ENCODE results near the gene SIRPA.

SIRPA gene

DNA sequence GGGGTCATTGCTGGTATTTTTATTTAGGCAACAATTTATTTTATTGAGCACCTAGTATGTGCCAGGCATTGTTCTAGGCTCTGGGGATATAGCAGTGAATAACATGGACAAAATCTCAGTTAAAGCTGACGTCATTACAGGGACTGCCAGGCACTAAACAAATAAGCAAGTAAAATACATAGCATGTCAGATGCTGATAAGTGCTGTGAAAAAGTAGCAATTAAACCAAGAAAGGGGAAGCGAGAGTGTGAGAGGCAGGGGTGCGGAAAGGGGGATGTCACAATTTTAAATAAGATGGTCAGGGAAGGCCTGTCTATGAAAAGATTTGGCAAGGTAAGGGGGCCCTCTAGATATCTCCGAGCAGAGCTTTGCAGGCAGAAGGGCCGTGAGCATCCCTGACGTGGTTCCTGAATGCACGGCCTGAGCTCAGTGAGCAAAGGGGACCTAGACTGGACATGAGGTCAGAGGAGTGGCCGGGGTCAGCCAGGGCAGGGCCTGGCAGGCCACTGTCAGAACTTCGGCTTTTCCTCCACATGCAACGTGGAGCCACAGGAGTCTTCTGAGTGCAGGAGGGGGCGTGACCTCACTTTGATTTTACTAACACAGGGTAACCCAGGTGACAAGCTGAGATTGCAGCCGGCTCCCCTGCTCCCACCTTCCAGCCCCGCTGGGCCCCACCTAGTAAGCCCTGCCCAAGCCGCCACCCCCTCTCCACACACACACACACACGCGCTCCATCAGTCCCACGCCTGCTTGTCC lies 24.2 kb upstream of the SIRPA start:
- no peak for DNase-seq

DNA sequence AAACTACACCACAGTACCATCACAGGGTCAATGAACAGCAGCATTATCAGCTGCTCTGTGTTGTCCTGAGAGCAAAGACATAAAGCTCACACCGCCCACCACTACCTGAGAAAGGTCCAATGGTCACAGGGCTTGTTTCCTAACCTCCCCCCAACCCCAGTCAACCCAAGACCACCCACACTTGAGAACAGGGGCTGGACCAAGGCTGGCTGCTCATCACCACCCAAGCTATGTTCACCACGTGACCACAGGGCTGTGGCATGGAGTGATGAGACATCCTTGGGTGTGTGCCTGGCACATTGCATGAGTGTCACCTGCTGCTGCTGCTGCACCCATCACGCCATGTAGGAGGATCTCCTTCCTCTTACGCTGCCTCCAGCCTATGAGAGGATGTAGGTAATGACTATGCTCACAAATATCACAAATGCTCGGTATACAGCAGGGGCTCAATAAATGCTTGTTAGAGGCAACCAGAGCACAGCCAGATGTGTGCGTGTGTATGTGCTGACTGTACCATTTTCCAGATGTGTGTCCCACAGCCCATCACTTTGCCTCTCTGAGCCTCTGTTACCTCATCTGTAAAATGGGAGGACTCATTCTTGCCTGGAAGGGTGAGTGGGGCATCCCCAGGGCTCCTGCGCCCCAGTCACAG lies 23.3 kb upstream of the SIRPA start:
- no peak for DNase-seq

DNA sequence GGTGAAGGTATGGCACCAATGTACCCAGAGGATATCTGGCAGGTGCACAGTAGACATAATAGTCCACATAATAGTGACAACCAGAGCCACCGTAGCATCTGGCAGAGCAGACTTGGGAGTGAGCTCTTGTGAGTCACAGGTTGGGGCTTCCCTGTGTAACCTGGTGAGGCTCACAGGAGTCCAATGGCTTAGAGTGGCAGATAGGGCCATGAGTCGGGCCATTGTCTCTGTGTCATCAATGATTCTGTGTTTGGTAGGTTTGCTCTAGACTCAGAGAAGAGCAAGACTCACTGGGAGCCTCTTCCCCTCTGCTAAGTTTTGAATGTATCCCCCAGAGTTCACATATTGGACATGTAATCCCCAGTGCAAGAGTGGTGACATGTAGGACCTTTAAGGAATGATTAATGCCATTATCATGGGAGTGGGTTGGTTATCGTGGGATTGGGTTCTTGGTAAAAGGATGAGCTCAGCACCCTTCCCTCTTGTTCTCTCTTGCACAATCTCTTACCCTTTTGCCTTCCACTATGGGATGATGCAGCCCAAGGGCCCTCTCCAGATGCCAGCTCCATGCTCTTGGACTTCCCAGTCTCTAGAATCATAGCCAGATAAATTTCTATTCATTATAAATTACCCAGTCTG lies 22.6 kb upstream of the SIRPA start:
- DNase-seq, result no peak

DNA sequence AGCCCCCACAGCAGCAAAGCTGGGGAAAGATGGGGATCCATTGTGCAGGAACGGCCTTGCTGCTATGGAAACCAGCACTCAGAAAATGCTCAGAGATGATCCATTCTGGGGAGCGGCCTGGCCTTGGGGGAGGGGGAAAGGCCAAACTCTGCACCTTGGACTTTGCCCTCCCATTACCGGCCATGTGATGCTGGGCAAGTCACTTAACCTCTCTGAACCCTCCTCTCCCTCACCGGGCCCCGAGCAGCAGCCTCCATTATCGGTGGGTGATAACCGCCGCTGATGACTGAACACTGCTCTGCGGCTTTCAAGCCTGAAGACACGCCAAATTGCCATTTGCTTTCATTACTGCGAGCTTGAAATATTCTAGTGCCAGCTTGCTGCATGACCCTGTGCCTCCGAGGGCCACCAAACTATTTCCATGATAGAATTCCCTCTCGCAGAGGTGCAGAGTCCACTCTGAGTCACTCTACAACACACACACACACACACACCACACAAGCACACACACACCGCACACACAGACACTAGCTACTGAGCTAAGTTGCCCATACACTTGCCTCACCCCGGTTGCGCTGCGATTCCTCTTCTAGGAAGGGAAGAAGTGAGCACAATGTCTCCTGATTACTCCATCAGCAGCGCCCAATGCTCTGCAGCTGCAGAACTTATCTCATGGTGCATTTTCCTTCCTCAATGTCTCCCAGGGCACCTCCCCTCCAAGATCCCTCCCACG lies 20.6 kb upstream of the SIRPA start:
- no peak for DNase-seq

DNA sequence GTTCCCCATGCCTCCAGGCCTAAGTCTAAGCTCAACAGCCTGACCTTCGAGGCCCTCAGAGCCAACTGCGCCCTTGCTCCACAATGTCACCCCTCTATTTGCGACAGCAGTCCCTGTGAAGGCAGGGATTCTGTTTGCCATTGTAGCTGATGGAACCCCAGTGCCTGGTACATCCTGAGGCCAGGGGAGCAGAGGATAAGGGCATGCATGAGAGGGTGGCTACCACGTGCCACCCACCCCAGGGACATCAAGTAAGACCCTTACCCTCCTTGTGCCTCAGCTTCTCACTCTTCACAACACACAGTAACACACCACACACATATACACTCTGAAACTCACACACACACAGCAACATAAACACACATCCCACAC lies 20.0 kb upstream of the SIRPA start:
- DNase-seq, result no peak

DNA sequence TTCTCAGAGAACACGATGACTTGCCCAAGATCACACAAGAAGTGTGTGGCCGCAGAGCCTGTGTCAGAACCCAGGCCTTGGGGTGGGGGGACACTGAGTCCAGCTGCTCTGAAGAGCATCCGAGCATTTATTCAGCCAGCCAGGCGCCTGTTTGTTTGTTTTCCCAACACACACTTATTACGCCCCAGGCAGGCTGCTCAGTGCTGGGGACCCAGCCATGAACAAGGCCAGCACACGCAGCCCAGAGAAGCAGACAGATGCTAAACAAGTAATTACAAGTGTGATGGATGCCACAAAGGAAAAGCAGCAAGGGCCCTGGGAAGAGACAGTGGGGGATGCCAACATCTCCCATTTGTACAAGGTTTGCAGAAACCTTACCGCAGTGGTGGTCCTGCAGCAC lies 19.4 kb upstream of the SIRPA start:
- DNase-seq, result no peak

DNA sequence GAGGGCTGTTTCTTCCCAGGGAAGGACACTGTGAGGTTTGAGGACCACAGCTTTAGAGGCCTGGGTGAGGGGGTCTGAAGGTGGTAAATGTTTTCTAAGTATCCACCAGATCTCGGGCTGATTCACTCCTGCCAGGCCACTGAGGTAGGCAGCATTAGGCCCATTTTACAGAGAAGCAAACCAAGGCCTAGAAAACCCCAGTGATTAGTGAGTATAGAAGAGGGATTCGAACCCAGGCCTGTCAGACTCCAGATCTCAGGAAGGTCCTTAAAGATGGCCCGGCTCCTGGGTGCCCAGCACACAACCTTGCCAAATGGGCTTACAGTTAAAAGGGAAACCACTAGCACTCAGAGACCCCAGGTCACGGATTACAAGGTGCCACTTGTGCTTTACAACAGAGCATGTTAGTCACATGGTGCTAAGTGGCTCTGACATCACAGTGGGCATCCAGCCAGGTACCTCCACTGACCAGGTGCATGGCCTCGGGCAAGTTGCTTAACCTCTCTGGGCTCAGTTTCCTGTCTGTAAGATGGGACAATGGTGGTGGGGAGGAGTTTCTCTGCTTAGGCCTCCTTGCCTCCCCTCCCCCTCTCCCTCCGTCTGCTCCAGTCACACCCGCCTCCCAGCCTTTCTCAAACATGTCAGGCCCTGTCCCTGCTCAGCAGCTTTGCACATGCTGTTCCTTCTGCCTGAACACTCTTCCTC lies 18.8 kb upstream of the SIRPA start:
- DNase-seq, result no peak

DNA sequence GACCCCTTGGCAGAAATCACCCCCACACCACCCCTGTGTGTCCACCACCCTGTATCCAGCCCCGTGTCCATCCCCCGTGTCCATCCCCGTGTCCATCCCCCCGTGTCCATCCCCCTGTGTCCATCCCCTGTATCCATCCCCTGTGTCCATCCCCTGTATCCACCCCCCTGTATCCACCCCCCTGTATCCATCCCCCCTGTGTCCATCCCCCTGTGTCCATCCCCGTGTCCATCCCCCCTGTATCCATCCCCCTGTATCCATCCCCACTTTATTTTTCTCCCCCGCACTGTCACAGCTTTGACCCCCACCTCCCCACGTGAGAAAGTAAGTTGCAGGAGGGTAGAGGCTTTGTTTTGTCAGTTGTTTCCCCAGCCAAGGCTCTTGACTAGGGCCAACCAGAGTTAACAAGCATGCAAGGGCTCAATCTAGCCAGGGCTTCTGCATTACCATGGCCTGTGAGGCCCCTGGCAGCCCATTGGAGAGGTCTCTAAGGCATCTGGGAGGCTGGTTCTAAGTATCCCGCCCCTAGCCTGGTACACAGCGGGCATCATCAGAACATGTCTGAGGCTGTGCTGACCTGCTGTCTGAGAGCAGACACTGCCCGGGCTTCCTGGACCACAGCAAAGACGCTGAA lies 18.1 kb upstream of the SIRPA start:
- DNase-seq, result no peak

DNA sequence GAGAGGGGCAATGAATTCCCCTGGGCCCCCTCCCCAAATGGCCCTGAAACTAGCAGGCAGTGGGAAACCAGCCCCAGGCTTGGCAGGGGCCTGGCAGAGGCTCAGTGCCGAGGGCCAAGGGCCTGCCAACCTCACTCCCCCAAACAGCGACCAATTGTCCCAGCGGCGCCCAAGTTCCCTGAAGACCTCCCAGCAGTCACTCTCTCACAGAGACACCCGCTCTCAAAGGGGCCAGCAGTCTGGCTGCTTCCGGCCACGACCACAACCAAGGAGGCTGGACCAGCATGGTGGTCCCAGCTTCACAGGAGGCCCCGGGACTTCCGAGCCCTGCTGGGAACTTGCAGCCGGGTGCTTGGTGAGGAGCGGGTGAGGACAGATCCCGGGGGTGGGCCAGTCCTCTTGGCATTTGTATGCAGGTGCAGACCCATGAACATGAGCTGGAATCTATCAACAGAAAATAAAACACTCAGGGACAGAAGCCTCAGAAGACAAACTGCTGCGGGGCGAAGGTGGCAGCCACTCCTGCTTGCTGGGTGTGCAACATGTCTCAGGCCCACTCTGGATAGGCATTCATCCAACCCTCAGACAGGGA lies 17.5 kb upstream of the SIRPA start:
- no peak for DNase-seq

DNA sequence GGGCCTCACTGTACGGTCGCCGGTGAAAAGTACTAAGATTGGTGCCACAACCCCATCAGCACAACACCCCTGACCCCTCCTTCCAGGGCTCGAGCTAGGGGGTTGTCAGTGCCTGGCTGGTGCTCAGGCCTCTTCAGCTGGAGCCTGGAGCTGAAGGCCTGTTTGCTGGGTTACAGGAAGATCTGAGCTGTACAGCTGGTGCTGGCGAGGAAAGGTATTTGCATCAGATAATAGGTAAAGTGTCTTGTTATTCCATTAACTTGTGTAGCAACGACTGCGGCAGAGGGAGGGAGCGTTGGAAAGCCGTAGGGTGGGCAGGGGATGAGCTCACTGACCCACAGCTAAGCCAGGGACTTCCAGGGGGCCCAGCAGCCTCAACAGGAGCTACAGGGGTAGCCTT lies 15.8 kb upstream of the SIRPA start:
- no peak for DNase-seq

DNA sequence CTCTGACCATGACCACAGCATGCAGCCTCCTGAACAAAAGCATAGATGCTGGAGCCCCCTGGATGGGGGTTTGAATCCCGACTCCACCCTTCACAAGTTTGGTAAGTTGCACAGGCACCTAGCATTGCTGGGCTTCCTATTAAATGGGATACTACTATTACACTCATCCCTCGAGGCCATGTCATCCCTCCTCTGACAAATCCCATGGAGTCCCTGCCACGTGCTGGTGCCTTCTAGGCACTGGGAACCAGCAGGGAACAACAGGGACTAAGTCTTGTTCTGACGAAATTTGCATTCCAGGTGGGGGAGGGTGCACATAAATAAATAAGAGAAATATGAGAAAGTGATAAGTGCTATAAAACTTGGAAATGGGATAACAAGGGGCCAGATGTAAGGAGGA lies 15.3 kb upstream of the SIRPA start:
- DNase-seq, result no peak

DNA sequence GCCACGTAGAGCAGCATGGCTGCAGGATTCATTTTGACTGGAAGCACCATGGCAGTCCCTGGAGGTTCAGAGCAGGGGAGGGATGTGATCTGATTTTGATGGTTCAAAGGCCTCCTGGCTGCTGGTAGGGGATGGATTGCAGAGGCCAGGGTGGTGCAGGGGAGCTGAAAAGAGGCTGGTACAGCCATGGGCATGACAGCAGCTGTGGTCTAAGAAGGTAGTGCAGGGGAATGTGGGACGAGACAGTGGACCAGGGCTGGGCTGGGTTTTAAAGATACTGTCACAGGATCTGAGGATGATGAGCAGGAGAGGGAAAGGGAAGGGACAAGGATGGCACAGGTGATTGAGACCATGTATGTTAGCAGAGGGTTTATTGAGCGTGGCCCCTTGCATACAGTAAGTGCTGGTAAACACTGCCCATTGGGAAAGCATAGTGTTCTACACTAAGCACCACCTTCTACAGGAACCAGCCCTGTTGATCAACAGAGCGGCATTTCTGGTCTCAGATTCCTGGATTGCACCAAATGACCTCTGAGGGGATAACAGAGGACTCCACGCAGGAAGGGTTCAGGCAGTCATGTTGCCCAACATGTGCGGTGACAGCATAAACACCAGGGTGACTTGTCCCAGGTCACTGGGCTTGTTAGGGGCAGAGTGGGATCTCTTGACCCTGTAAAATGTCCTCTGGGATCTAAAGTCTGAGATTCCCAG lies 14.5 kb upstream of the SIRPA start:
- no peak for DNase-seq

DNA sequence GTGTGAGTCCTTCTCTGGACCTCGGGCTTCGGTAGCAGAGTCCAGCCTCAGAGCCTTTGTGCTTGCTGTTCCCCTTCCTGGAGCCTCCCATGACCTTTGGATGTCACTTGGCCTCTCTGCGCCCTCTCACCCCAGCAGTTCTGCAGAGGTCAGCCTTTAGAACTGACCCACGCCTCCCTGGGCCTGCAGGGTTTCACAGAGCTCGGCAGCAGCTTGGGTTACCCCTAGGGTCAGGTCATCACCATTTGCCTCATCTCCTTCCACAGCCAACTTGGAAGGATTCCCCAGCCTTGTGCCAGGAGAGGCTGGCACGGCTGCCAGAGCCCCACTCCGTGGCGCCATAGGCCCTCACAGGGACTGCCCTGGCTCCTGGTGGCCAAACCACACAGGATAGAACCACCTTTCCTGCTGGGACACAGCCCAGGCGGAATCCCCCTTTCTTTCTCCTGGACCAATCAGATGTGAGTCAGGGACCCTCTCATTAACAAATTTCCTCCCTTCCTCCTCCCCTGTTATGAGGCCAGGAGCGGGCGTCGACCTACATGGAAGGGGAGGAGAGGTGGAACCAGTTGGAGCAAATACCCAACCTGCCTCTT lies 13.9 kb upstream of the SIRPA start:
- no peak for DNase-seq

DNA sequence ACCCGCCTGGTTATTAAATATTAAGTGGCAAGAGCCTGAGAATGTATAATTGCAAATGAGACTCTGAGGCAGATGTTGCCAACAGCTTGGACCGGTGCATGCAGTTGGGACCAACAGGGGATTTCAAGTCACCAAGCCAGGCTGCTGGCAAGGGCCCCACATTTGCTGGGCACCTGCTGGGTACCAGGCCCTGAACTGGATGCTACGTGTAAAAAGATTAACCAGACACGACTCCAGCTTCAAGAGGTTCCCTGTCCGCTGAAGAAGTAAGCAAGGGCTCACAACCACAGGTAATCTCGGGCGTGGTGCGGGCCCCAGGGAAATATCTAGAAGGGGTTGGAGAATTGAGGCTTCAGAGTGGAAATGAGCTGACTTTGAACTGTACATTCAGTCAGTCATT lies 13.2 kb upstream of the SIRPA start:
- no peak for DNase-seq

DNA sequence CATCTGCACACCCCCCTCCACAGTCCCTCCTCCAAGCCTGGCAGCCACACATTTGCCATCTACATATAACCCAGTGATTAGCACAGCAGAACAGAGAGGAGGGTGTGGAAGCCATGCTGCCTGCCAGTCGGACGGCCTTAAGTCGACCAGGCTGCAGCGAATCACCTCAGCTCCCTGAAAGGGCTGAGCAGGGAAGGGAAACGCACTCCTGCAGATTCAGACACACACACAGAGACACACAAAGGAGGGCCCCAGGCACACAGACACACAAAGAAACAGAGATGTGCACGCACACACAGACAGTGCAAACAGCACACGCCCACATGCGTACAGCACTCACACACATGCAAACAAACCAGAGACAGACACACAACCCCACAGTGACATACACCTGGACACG lies 11.2 kb upstream of the SIRPA start:
- DNase-seq, result no peak

DNA sequence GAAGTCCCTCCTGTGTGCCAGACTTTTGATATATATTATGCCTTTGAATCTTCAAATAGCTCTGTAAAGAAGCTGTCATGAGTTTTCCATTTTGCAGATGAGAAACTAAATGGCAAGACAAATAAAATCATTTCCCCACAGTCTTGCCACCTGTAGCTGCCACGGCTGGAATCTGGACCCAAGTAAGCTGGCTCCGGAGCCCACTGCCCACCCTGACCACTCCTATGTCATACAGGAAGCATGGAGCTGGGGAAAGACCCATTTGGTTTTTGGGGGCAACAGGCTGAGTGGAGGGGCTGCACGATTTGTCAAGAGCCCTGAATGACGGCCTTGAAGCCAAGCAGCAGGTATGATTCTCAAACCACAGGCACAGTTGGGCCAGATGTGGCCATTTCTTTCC lies 10.0 kb upstream of the SIRPA start:
- no peak for DNase-seq

DNA sequence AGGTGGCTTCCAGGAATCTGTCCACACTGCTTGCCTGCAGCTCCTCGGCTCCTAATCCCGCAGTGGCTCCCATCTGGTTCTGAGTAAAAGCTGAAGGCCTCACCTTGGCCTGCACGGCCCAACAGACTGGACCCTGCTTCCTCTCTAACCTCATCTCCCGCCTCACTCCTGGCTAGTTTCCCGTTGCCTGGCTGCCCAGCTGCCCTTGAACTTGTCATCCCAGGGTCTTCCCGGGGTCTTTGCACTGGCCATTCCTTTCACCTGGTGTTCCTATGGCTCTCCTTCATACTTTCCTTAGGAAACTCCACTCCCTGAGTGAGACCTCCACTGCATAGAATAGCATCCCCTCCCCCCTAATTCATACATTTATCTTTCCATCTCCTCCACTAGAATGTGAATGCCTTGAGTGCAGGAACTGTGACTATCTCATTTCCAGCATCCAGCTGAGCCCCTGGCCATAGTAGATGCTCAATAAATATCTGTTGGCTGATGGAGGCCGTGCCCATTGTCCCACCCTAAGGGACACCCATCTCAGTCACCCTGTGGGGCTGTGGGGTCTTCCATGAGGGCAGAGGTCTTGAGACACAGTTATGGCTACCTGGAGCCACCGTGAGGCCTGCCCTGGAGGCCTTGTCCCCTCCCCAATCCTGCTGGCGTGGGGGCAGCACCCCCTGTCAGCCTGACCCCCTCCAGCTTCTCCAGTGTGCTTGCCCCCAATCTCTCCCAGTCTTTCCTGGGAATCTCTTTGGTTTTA lies 9.1 kb upstream of the SIRPA start:
- no peak for DNase-seq

DNA sequence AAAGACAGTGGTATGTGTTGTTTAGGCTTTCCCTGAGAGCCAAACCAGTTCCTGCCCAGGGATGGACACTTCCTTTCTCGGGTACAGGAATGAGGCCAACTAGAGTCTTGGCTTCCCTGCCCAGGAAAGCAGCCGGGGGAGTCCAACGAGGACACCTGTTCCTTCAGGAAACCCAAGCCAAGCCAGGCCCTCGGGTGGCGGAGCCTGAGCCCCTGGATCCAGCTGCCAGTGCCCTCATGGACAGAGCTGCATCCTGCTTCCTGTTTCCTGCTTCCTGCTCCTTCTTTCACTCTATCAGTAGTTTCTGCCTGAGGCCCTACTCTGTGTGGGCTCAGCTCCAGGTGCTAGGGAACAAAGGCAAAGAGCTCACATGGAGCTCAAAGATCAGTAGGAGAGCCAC lies 7.9 kb upstream of the SIRPA start:
- DNase-seq, result no peak

DNA sequence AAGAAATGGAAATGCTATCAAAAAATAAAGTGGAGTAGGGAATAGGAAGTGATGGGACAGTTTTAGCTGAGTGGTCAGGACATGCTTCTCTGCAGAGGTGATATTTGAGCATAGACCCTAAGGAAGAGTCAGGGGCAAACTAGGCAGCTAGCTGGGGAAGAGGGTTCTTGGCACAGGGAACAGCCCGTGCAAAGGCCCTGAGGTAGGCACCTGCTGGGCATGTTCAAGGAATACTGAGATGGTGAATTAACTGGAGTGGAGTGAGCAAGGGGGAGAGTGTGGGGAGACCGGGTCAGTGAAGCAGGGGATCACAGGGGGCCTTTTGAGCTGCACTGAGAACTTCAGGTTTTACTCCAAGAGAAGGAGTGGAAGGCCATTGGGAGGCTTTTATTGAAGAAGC lies 7.5 kb upstream of the SIRPA start:
- DNase-seq, result no peak

DNA sequence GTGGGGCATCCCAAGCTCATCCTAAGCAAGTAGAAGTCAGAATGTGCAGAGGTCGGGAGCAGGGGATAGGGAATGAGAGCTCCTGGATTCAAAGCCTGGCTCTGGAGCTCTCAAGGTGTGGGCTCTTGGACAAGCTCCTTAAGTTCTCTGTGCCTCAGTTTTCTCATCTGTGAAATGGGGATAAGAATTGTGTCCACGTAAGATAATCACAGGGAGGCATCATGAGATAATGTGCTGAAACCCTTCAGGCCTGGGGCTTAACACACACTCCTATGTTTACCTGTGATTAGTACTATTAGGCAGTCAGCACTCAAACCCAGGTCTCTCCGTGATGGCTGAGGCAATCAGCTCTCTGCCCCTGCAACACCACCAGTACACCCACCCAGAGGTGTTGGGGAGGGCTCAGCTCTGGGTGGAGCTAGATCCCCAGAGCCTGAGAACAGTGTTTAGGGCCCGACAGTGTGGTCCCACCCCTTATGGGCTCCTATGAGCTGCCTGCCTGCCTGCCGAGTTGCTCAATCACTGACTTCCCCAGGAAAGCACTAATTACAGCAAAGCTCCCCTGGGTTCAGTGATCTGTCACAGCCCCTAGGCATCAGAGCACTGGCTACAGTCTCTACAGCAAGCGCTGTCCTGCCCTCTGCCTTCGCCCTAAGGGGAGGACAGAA lies 6.3 kb upstream of the SIRPA start:
- peak; percentile 59 for DNase-seq

Data from NCI-H1436 treated with DMSO at 0.1 percent for 48 hours (cell line).